GM18951 (cell line): ENCODE measurements around the gene NUP98.

Experiments used
- POLR2A ChIP-seq: IDR thresholded peaks from 4 replicates; pipeline ENCODE4 v1.6.1; 2011; ENCODE audit warnings: mild to moderate bottlenecking; ENCODE audit not compliant: insufficient read length, insufficient read depth; ENCODE audit errors: extremely low read depth
- in situ Hi-C: fragments of 300-500 bp; cut with MboI; formaldehyde crosslinking; loops from one replicate; pipeline ENCODE4 v1.12.0; 2022; ENCODE audit warnings: low sequenced_read_pairs, mixed read lengths, inconsistent platforms; ENCODE audit not compliant: unreplicated experiment

The NUP98 gene

DNA sequence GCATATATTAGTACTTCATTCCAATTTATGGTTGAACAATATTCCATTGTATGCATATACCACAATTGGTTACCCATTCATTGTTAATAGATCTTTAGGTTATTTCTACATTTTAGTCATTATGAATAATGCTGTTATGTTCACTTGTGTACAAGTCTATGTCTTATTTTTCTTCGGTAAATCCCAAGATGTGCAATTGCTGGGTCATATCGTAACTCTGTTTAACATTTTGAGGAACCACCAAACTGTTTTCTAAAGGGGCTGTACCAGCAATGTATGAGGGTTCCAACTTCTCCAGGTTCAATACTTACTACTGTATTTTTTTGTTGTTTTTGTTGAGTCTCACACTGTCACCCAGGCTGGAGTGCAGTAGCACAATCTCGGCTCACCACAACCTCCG is 33.1 kb downstream of the NUP98 start:
- in situ Hi-C loops: no loop called here
- TF ChIP-seq POLR2A: no peak

DNA sequence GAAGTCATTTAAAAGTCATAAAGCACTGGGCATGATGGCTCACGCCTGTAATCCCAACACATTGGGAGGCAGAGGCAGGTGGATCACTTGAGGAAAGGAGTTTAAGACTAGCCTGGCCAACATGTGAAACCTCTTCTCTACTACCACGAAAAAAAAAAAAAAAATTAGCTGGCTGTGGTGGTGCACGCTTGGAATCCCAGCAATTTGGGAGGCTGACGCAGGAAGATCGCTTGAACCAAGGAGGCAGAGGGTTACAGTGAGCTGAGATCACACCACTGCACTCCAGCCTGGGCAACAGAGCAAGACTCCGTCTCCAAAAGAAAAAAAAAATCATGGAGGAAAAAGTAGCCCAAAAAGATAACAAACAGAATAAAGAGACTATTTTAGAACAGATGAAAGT is 42.2 kb downstream of the NUP98 start:
- TF ChIP-seq POLR2A: no peak
- in situ Hi-C loops: no loop called here

DNA sequence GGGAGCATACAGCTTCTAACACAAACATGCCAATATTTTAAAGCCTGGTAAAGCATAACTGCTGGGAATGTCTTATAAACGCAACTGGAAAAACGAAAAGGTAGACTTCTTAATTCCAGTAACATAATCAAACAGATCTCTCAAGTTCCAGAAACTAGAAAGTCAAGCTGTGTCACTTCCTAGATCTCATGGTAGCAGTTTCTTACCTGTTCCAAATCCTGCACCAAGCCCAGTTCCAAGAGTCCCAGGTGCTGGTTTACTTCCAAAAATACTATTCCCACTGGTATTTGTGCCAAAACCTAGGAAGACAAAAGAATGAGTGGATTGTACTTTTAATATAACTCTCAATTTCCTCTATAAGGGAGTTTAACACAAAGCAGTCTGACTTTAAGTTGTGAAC is 44.2 kb downstream of the NUP98 start:
- in situ Hi-C loops: no loop called here

DNA sequence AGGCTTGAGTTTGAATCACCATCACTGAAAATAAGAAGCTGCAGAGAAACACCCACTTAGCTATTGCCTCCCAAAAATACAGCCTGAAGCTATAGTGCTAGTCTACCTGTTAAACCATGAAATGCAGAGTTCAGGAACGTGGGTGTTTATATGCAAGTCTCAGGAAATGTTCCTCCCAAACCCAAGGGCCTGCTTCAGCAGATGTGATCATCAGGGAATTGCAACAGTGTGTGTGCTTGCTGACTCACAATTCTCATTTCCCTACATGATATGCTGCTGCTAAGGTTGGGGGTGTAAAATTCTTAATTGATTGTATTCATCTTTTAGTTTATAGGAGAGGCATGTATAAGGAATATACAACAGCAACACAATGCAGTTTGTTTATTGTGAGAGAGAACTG is 49.6 kb downstream of the NUP98 start:
- no peak for TF ChIP-seq POLR2A

More for the DNA sequence above, 44.2 kb downstream of the NUP98 start:
- no peak for TF ChIP-seq POLR2A

DNA sequence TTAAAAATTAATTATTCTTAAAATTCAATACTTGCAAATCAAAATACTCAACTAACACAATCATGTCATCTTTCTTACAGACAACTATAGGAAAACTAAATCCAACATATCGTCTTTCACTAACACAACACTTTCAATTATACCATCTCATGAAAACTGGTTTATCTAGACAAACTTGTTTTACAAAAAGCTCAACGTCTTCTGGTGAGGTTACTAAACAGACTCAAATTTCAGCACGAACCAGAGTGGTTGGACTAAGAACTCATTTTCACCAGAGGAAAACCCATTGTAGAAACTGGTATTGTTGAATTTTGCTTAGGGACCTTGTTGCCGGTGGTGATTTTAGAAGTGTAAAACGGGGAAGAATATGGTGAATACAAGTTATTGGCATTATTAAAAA is 52.2 kb downstream of the NUP98 start:
- in situ Hi-C loops: no loop called here
- TF ChIP-seq POLR2A: no peak

More for the DNA sequence above, 49.6 kb downstream of the NUP98 start:
- in situ Hi-C loops: no loop called here

DNA sequence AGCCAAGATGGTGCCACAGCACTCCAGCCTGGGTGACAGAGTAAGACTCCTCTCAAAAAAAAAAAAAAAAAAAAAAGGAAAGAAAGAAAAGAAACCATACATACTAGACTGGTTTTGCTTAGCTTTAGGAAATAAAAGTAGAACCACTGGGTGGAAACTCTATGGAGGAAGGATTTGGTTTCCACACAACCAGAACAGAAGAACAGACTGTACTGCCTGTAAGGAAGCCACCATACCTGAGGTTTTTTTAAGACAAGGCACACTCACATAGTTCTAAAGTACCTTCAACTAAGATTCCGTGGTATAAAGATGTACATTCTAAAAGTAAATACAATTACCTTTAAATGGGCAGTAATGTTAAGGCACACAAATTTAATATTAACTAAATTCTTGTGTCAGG is 58.6 kb downstream of the NUP98 start:
- in situ Hi-C loops: no loop called here
- no peak for TF ChIP-seq POLR2A

DNA sequence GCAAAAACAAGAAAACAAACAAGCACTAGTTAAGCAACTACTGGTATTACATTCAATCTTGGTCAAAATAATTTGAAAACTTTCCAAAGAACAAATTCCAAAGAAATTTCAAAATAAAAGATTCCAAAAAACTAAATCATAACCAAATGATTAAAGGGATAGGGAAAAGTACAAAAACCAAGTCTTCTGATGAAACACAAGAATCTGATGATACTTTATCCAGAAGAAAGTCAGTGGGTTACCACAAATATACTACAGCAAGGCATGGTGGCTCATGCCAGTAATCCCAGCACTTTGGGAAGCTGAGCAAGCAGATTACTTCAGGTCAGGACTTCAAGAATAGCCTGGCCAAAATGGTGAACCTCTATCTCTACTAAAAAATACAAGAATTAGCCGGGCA is 59.1 kb downstream of the NUP98 start:
- in situ Hi-C loops: no loop called here
- no peak for TF ChIP-seq POLR2A

DNA sequence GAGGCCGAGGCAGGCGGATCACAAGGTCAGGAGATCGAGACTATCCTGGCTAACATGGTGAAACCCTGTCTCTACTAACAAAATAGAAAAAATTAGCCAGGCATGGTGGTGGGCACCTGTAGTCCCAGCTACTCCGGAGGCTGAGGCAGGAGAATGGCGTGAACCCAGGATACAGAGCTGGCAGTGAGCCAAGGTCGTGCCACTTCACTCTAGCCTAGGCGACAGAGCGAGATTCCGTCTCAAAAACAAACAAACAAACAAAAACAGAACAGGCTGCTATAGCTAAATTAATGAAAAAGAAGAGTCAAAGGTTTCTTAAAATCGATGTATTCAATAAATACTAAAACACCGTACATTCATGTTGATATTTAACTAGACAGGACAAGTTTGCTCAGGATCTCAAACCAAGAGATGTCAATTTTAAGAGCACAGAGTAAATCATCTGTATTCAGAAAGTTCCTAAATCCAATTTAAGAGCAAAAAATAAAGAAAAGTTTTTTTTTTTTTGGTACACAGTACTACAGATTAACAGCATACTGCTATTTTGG is 59.9 kb downstream of the NUP98 start:
- in situ Hi-C loops: no loop called here
- TF ChIP-seq POLR2A: no peak

DNA sequence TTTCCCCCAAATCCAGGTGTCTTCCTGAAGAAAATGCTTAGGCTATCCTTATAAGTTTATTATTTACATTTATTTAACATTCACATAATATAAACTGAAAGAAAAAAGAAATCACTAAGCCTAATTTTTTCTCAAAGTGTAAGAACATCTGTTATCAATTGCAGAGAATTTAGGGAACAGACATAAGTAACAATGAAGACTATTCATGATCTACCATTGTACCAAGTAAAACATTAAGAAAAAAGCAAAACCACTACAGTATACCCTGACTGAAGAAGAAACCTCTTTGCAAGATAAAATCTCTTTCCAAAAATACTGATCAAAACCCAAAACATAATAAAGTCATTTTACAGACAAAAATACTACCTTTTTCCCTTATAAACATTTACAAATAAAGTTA is 60.5 kb downstream of the NUP98 start:
- TF ChIP-seq POLR2A: no peak
- in situ Hi-C loops: no loop called here

DNA sequence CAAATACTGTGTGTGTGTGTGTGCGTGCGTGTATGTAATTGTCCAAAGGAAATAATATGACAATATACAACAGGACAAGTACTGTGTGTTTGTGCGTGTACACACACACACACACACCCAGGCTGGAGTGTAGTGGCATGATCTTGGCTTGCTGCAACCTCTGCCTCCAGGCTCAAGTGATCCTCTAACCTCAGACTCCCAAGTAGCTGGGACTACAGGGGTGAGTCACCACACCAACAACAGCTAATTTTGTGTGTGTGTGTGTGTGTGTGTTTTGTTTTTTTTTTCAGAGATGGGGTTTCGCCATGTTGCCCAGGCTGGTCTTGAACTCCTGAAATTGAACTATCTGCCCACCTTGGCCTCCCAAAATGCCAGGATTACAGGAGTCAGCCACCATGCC is 61.5 kb downstream of the NUP98 start:
- TF ChIP-seq POLR2A: no peak
- in situ Hi-C loops: no loop called here

DNA sequence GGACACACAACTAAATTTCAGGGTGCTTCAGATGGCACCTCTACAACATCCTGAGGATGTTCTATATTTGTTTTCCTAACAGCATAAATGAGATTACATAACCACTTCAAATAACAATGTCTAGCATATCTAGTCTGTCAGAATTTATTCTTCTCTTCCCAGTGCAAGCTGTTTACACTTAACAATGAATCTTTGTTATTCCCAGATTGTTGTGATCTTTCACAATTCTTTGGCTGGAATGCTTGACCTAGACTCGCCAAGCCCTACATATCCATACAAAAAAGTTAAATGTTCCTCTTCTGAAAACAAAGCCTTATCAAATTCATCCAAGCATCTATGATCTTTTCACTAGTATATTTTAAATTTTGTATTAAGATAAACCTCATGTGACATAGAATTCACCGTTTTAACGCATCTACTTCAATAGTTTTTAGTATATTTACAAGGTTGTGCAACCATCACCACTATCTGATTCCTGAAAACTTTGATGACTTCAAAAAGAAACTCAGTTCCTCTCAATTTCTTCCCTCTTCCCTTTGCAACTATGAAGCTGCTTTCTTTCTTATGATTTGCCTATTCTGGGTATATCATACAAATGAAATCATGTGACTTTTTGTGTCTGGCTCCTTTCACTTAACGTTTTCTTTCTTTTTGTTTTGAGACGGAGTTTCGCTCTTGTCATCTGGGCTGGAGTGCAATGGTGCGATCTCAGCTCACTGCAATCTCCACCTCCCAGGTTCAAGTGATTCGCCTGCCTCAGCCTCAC is 64.5 kb downstream of the NUP98 start:
- no peak for TF ChIP-seq POLR2A
- in situ Hi-C loops: no loop called here

DNA sequence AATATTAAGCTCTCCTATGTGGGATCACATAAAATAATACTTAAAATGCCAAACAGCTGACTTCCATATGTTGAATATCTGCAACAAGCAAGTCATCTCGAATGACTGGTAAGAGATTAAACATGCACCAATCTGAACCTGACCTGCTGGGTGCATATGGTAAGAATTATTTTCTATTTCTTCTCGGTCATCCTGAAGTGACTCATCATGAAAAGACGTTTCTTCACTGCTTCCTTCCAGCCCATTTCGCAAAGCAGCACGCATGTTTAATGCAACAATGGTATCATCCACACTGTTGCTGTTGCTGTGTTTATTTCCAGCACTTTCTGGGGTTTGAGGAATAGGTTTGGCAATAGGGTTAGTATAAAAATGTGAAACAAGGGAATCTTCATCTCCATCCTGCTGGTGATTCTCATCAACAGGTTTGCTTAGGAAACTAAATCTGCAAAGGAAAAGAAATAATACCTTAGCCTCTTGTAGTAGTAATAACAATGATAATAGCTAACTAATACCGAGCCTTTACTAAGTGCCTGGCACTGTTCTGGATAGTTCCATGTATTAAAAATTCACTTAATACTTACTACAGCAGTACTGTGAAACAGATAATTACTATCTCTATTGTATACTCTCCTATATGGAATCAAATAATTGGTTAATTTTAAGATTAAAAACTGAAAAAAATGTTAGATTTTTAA is 74.2 kb downstream of the NUP98 start:
- in situ Hi-C loops: no loop called here
- TF ChIP-seq POLR2A: no peak

DNA sequence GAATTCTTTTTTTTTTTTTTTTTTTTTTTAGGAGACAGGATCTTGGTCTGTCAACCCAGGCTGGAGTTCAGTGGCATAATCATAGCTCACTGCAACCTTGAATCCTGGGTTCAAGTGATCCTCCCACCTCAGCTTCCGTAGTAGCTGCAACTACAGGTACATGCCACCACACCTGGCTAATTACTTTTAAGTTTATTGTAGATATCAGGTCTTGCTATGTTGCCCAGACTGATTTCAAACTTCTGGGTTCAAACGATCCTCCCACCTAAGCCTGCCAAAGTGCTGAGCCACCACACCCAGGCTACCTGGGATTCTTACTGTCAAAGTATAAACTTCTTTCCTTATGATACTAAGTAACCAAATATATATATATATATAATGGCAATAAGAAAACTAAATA is 75.3 kb downstream of the NUP98 start:
- in situ Hi-C loops: no loop called here
- TF ChIP-seq POLR2A: no peak

DNA sequence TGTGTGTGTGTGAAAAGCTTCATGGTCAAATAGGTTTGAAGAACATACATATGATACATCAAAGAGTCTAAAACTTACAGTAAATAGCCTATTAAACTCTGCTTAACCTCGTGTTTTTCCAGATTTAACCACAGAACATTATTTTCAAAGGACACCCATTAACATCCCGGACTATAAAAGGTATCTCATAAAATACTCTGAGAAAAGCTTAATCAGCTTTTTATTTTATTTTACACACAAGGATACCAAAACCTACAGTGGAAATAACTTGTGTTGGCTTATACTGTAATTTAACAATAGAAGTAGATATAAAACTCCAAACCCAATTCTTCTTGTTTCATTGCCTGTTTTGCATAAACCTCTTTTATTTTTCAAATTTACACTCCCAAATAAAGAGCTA is 76.4 kb downstream of the NUP98 start:
- in situ Hi-C loops: no loop called here

More for the DNA sequence above, 76.4 kb downstream of the NUP98 start:
- no peak for TF ChIP-seq POLR2A
